ENCODE data around the gene CADPS2. TPM values are rescaled to one million over a fixed set of nuclear protein-coding genes. Genes with fewer than 3 reads are reported as not detected.

Gene CADPS2
- total and polyA plus RNA-seq, 2 of the 8 experiments (the other 6 are each of a cell fraction or from before 2014, with no cell fraction given): 8.9 to 22.3 TPM

- no peak for FAIRE-seq
Measured at GRCh38 chr7:122764902-122765301, 121.4 kb downstream of the CADPS2 start.

More at GRCh38 chr7:122764902-122765301, 121.4 kb downstream of the CADPS2 start:
- Histone ChIP-seq H3K23ac (ENCODE audit: insufficient read length) (peak overlapping the region; percentile 97), H3K9me3 (ENCODE audit: insufficient read depth in 2 of 2, low read depth in 1 of 2, low read length in 1 of 2) (no peaks in the 10 kb centered on the region), H3K27ac (ENCODE audit: low read depth, low read length) (no peak overlapping the region), H3K18ac (ENCODE audit: extremely low read depth, low read length) (no peak overlapping the region; the same call in 1 of the 2 replicates), H3K79me1 (ENCODE audit: low read depth, low read length) (no peaks in the 10 kb centered on the region; the same call in 1 of the 2 replicates), H2AK5ac (ENCODE audit: low read depth, low read length) (no peak overlapping the region), H3K79me2 (ENCODE audit: control insufficient read depth in 1 of 2, insufficient read depth in 2 of 2, low read length in 2 of 2) (no peaks in the 10 kb centered on the region), H3K14ac (ENCODE audit: insufficient read length) (no peak overlapping the region), H4K91ac (replicated peaks; ENCODE audit: insufficient read length, low read length) (no peak overlapping the region), H3K4ac (replicated peaks; ENCODE audit: insufficient read length, low read depth, low read length) (no peak overlapping the region), H3K4me3 (ENCODE audit: extremely low read depth in 1 of 4, insufficient read depth in 2 of 4, low read depth in 3 of 4, low read length in 4 of 4) (no peak overlapping the region), H4K8ac (ENCODE audit: extremely low read depth, insufficient read depth, low read length) (no peak overlapping the region), H4K5ac (ENCODE audit: insufficient read length, low read depth, low read length) (no peak overlapping the region), H2BK12ac (ENCODE audit: low read depth, low read length) (no peak overlapping the region), H3K4me2 (ENCODE audit: insufficient read depth in 1 of 2, low read depth in 2 of 2, low read length in 2 of 2) (no peak overlapping the region), H2BK120ac (replicated peaks; ENCODE audit: low read depth, low read length) (no peak overlapping the region), H3K27me3 (replicated peaks in 1 of 4; ENCODE audit: control insufficient read depth in 3 of 4, extremely low read depth in 1 of 4, insufficient read depth in 3 of 4, low read length in 3 of 4) (no peaks in the 10 kb centered on the region), H2BK5ac (ENCODE audit: low read depth, low read length) (no peak overlapping the region), H3K36me3 (ENCODE audit: control insufficient read depth in 2 of 4, insufficient read depth in 4 of 4, low read length in 3 of 4) (no peaks in the 10 kb centered on the region), H3K23me2 (ENCODE audit: low read depth, low read length) (no peaks in the 10 kb centered on the region), H3K56ac (replicated peaks; ENCODE audit: insufficient read length, low read depth, low read length) (no peak overlapping the region), H4K20me1 (replicated peaks in 1 of 2; ENCODE audit: control insufficient read depth in 1 of 2, insufficient read depth in 2 of 2, low read length in 2 of 2) (no peaks in the 10 kb centered on the region), H3K9ac (replicated peaks in 1 of 4; ENCODE audit: extremely low read depth in 1 of 4, low read depth in 3 of 4, low read length in 3 of 4) (no peak overlapping the region), H3K4me1 (replicated peaks in 1 of 4; ENCODE audit: control insufficient read depth in 3 of 4, insufficient read depth in 4 of 4, low read length in 3 of 4) (peaks cover 1 to 7% (median 5%) of the 10 kb centered on the region in 4 experiments; a peak in 5 of 7 replicates), H2AFZ (ENCODE audit: low read length) (no peak overlapping the region), H2BK15ac (ENCODE audit: low read length) (no peak overlapping the region), H2BK20ac (ENCODE audit: low read length) (no peak overlapping the region)
- WGBS, 2 experiments (ENCODE audit: extremely low coverage in 1 of 2, insufficient coverage in 1 of 2, insufficient read length in 1 of 2, insufficient replicate concordance in 2 of 2, low coverage in 1 of 2, low lambda C conversion rate in 2 of 2, missing lambda C conversion rate in 1 of 2): 87% methylated on average over 1 of the region's 1 CpG; no CpG with 5 or more reads in 1 of the 2 experiments
- TF ChIP-seq TAF7 (optimal IDR thresholded peaks at IDR 0.05; ENCODE audit: borderline replicate concordance, low read depth, low read length): no peak
- POLR2A ChIA-PET (ENCODE audit: partially characterized antibody): interaction anchor here (1.4 kb wide), 1 partner anchor 17 kb away, joined by 5 read pairs; no protein-coding TSS in a partner anchor
- no peak for DNase-seq (ENCODE audit: low read depth in 1 of 2, low spot score in 2 of 2)
- CTCF ChIA-PET (ENCODE audit: partially characterized antibody): interaction anchor here (1.0 to 1.1 kb wide), 2 partner anchors 80 to 389 kb away, joined by 3 read pairs; no protein-coding TSS in a partner anchor

Measured in H1 (cell line).